HG03196 (cell line): ENCODE results near the gene LIPC.
A peak's percentile ranks its signal among the peaks of the same experiment; 100 is the strongest.

ENCODE experiments used
- ATAC-seq: cut with Tn5 transposase; IDR thresholded peaks from one replicate; pipeline ENCODE4 v1.9.1; 2021; ENCODE audit not compliant: unreplicated experiment

The LIPC gene

GRCh38 chr15:58572521-58572920, 140.7 kb downstream of the LIPC start:
- ATAC-seq = no peak

- no peak for ATAC-seq
Observed at GRCh38 chr15:58573270-58573669, 141.5 kb downstream of the LIPC start.

- no peak for ATAC-seq
Observed at GRCh38 chr15:58574631-58575030, 142.8 kb downstream of the LIPC start.

GRCh38 chr15:58575045-58575786, 143.4 kb downstream of the LIPC start:
- ATAC-seq = no peak

GRCh38 chr15:58576657-58577056, 144.9 kb downstream of the LIPC start:
- ATAC-seq = no peak

GRCh38 chr15:58582160-58582559, 150.4 kb downstream of the LIPC start:
- no peak for ATAC-seq

- ATAC-seq = no peak
Observed at GRCh38 chr15:58583171-58583908, 151.5 kb downstream of the LIPC start.

GRCh38 chr15:58584789-58585461, 153.1 kb downstream of the LIPC start:
- ATAC-seq = no peak

GRCh38 chr15:58585693-58586443, 154.1 kb downstream of the LIPC start:
- peak; percentile 53 for ATAC-seq

- ATAC-seq = no peak
Observed at GRCh38 chr15:58587486-58587885, 155.7 kb downstream of the LIPC start.

- ATAC-seq = no peak
Observed at GRCh38 chr15:58588096-58588495, 156.3 kb downstream of the LIPC start.

- ATAC-seq = no peak
Observed at GRCh38 chr15:58589047-58589446, 157.3 kb downstream of the LIPC start.

- ATAC-seq = no peak
Observed at GRCh38 chr15:58590236-58590635, 158.4 kb downstream of the LIPC start.

- ATAC-seq = no peak
Observed at GRCh38 chr15:58590926-58591325, 159.1 kb downstream of the LIPC start.

- ATAC-seq = no peak
Observed at GRCh38 chr15:58593870-58594269, 162.1 kb downstream of the LIPC start.

GRCh38 chr15:58594898-58595297, 163.1 kb downstream of the LIPC start:
- ATAC-seq = no peak

- ATAC-seq = no peak
Observed at GRCh38 chr15:58595516-58596263, 163.9 kb downstream of the LIPC start.

GRCh38 chr15:58597943-58598828, 166.4 kb downstream of the LIPC start:
- ATAC-seq = no peak

GRCh38 chr15:58598829-58599210, 167.0 kb downstream of the LIPC start:
- ATAC-seq = no peak

GRCh38 chr15:58602823-58603222, 171.0 kb downstream of the LIPC start:
- ATAC-seq = no peak
